Measurements from ENCODE around the gene BCAP31. TPM values are rescaled to one million over a fixed set of nuclear protein-coding genes. Genes with fewer than 3 reads are reported as not detected.

Gene BCAP31
- total RNA-seq, 1 experiment from 2014 or later: 235 TPM

DNA sequence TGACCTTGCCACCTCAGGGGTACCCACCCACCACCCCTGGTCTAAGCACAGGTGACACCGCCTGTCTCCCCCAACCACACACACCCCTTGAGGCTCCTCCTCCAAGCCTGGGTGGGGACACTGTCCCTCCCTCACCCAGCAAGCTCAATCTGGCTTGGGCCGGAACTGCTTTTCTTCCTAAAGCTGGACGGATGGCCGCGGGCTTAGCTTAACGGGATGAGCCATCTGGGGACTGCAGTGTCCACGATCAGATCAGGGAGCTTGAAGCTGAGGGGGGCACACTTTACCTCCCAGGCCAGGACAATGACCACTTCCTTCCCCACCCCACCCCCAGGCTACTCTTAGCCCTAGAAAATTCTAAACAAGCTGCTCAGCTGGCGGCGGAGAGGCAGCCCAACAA, 37.5 kb downstream of the BCAP31 start:
- TF ChIP-seq, protein P1, sequence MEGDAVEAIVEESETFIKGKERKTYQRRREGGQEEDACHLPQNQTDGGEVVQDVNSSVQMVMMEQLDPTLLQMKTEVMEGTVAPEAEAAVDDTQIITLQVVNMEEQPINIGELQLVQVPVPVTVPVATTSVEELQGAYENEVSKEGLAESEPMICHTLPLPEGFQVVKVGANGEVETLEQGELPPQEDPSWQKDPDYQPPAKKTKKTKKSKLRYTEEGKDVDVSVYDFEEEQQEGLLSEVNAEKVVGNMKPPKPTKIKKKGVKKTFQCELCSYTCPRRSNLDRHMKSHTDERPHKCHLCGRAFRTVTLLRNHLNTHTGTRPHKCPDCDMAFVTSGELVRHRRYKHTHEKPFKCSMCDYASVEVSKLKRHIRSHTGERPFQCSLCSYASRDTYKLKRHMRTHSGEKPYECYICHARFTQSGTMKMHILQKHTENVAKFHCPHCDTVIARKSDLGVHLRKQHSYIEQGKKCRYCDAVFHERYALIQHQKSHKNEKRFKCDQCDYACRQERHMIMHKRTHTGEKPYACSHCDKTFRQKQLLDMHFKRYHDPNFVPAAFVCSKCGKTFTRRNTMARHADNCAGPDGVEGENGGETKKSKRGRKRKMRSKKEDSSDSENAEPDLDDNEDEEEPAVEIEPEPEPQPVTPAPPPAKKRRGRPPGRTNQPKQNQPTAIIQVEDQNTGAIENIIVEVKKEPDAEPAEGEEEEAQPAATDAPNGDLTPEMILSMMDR (conservative IDR thresholded peaks at IDR 0.05; ENCODE audit: low read depth, low read length): no peak
- TF ChIP-seq EZH2 (IDR thresholded peaks at IDR 0.05; ENCODE audit: borderline replicate concordance, low read depth, low read length, poor library complexity, severe bottlenecking): no peak
- POLR2A ChIA-PET (ENCODE audit: low non-redundant PET): interaction anchor here (0.7 kb wide), 1 partner anchor 280 kb away, joined by 6 read pairs; no protein-coding TSS in a partner anchor
- H3K9me3 ChIP-seq (ENCODE audit: low read depth, low read length, poor library complexity, severe bottlenecking): no peaks in the 10 kb centered on the region
- no peak overlapping the region for H3K27ac ChIP-seq (ENCODE audit: low read depth, low read length, poor library complexity, severe bottlenecking)
- peaks cover 5% of the 10 kb centered on the region for H3K4me1 ChIP-seq (ENCODE audit: insufficient read depth, low read length, poor library complexity, severe bottlenecking)
- H3K27me3 ChIP-seq (replicated peaks; ENCODE audit: insufficient read depth, low read depth, low read length, poor library complexity): no peaks in the 10 kb centered on the region
- intact Hi-C loops (cut with micrococcal nuclease; ENCODE audit: unreplicated experiment): no loop called here
- no peak overlapping the region for H3K4me3 ChIP-seq (ENCODE audit: low read depth, low read length, poor library complexity, severe bottlenecking)
- DNase-seq (ENCODE audit: low spot score): no peak
- BruUV-seq (replicated peaks): no TSS peak
- no peaks in the 10 kb centered on the region for H3K36me3 ChIP-seq (ENCODE audit: insufficient read depth, low read length, poor library complexity, severe bottlenecking)
- CTCF ChIA-PET: no interaction called here

DNA sequence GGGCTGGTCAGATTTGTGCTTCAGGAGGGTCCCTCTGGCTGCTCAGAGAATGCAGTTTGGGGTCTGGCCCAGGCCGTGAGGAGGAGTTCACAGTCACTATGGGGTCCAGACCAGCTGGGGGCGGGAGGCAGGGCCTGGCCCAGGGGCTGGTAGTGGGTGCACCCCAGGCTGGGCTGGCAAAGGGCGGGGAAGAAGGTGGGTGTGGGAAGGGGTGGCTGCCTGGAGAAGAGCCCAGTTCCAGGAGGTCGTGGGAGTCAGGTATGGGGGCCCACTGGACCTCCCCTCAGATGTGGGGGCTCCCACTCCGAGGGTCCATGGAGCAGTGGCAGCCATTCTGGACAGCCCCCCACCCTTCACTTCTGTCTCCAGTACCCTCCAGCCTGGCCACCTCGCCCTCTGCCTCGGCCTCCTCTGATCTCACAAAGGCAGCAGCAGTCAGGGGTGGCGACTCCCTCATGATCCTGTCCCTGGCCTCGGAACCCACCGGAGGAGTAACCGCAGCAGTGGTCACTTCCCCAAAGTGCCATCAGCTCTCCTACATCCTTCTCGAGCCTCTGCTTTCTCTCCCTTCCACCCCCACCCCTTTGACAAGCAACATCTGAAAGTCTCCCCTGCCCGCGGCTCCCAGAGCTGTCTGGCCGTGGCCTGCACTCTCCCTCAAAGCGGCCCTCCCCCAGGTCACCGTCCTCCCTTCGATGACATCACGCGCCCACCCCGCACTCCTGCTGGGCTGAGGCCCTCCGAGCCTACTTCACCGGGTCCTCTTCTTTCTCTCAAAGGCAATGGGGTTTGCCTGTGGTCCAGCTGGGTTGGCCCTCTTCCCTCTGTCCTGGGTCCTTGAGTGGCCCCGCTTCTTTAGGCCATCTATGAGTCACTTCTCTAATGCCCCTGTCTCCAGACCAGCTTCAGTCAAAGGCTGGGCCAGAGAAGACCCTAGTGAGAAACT, 38.2 kb downstream of the BCAP31 start:
- H3K9me3 ChIP-seq (ENCODE audit: low read depth, low read length, poor library complexity, severe bottlenecking): no peaks in the 10 kb centered on the region
- peaks cover 5% of the 10 kb centered on the region for H3K4me1 ChIP-seq (ENCODE audit: insufficient read depth, low read length, poor library complexity, severe bottlenecking)
- BruUV-seq (replicated peaks): no TSS peak
- no peak overlapping the region for H3K27ac ChIP-seq (ENCODE audit: low read depth, low read length, poor library complexity, severe bottlenecking)
- no peak for DNase-seq (ENCODE audit: low spot score)
- TF ChIP-seq, protein P1 (conservative IDR thresholded peaks at IDR 0.05; ENCODE audit: low read depth, low read length): no peak
- TF ChIP-seq EZH2 (IDR thresholded peaks at IDR 0.05; ENCODE audit: borderline replicate concordance, low read depth, low read length, poor library complexity, severe bottlenecking): no peak
- no peaks in the 10 kb centered on the region for H3K36me3 ChIP-seq (ENCODE audit: insufficient read depth, low read length, poor library complexity, severe bottlenecking)
- H3K27me3 ChIP-seq (replicated peaks; ENCODE audit: insufficient read depth, low read depth, low read length, poor library complexity): no peaks in the 10 kb centered on the region
- intact Hi-C loops (cut with micrococcal nuclease; ENCODE audit: unreplicated experiment): no loop called here
- ChIA-PET CTCF (no interaction called here), POLR2A (ENCODE audit: low non-redundant PET) (no interaction called here)
- H3K4me3 ChIP-seq (ENCODE audit: low read depth, low read length, poor library complexity, severe bottlenecking): no peak overlapping the region

DNA sequence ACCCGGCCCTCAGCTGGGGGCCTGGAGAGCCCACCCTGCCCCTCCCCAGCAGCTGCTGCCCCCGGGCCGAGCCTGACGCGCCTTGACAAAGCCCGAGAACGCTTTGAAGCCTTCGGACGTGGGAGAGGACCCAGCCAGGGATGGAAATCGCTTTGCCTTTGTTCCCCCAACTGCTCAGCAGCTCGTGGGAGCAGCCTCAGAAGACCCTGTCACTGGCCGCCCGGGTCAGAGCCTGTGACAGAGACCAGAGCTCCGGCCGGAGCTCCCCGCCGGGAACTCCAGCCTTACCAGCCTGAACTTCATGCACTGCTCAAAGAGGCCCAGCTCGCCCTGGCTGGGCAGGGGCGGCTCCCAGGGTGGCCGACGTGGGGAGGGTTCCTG, 39.0 kb downstream of the BCAP31 start:
- H3K4me3 ChIP-seq (ENCODE audit: low read depth, low read length, poor library complexity, severe bottlenecking): no peak overlapping the region
- no peak for DNase-seq (ENCODE audit: low spot score)
- H3K27me3 ChIP-seq (replicated peaks; ENCODE audit: insufficient read depth, low read depth, low read length, poor library complexity): no peaks in the 10 kb centered on the region
- H3K4me1 ChIP-seq (ENCODE audit: insufficient read depth, low read length, poor library complexity, severe bottlenecking): peaks cover 5% of the 10 kb centered on the region
- no peaks in the 10 kb centered on the region for H3K9me3 ChIP-seq (ENCODE audit: low read depth, low read length, poor library complexity, severe bottlenecking)
- no peaks in the 10 kb centered on the region for H3K36me3 ChIP-seq (ENCODE audit: insufficient read depth, low read length, poor library complexity, severe bottlenecking)
- TF ChIP-seq, protein P1 (conservative IDR thresholded peaks at IDR 0.05; ENCODE audit: low read depth, low read length): no peak
- TF ChIP-seq EZH2 (IDR thresholded peaks at IDR 0.05; ENCODE audit: borderline replicate concordance, low read depth, low read length, poor library complexity, severe bottlenecking): no peak
- ChIA-PET CTCF (no interaction called here), POLR2A (ENCODE audit: low non-redundant PET) (no interaction called here)
- BruUV-seq (replicated peaks): no TSS peak
- intact Hi-C loops (cut with micrococcal nuclease; ENCODE audit: unreplicated experiment): no loop called here
- no peak overlapping the region for H3K27ac ChIP-seq (ENCODE audit: low read depth, low read length, poor library complexity, severe bottlenecking)
